Activated T-helper 1 cell treated with anti-CD3 and anti-CD28 coated beads, Interleukin-12 subunit alpha, Interleukin-12 subunit beta, Interleukin-2, Interleukin-4 antibody, amounts not matched to agents 30 ng/mL and 10 ng/mL and 1 ng/mL, durations not matched to agents 14 hours and 24 hours and 36 hours (primary cell): ENCODE results near the gene RER1. TPM values are rescaled to one million over a fixed set of nuclear protein-coding genes. Genes with fewer than 3 reads are reported as not detected.

Experiments
- DNase-seq: peaks from one replicate; pipeline ENCODE4 v3.0.0; 2021; ENCODE audit warnings: low spot score
- H3K27ac Mint-ChIP-seq: one replicate; pipeline ENCODE4 v1.8.0; 2021; ENCODE audit warnings: mild to moderate bottlenecking, mixed read lengths
- H3K27me3 Mint-ChIP-seq: one replicate; pipeline ENCODE4 v1.8.0; 2022; ENCODE audit warnings: mild to moderate bottlenecking, moderate library complexity, mixed read lengths; ENCODE audit not compliant: insufficient read depth
- H3K36me3 Mint-ChIP-seq: one replicate; pipeline ENCODE4 v1.8.0; 2021; ENCODE audit warnings: low read depth, mixed read lengths
- H3K4me1 Mint-ChIP-seq: one replicate; pipeline ENCODE4 v1.8.0; 2021; ENCODE audit warnings: low read depth, mixed read lengths
- H3K4me3 Mint-ChIP-seq: one replicate; pipeline ENCODE4 v1.8.0; 2021; ENCODE audit warnings: mild to moderate bottlenecking, moderate library complexity, mixed read lengths
- H3K9me3 Mint-ChIP-seq: one replicate; pipeline ENCODE4 v1.8.0; 2021; ENCODE audit warnings: mixed read lengths
- intact Hi-C: fragments of 100-400 bp; cut with micrococcal nuclease; formaldehyde crosslinking; loops from one replicate; pipeline ENCODE4 v1.15.1; 2024
- total RNA-seq: library from RNA; stranded (reverse); gene quantifications from 2 replicates; pipeline ENCODE4 v1.2.3, GENCODE V29; 2022

Gene RER1
- total RNA-seq, 1 donor from 2014 or later: 161 TPM

DNA sequence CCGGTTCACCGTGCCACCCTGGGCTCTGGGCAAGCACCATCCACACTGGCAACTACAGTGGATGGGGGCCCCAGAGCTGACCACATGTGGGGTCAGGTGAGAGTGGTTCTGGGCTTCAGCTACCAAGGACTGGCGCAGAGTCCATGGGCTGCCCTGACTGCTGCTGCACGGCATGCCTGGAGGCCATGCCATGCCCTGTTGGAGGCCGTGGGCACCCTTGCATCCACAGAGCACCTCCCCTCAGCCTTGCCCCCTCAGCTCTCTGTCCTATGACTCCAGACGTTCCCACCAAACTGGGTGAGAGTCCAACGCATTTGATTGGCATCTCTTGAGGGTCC is 15.7 kb upstream of the RER1 start:
- Mint-ChIP-seq H3K9me3 (no peaks in the 10 kb centered on the region), H3K36me3 (no peaks in the 10 kb centered on the region), H3K27ac (no peak overlapping the region), H3K27me3 (peaks cover 3% of the 10 kb centered on the region), H3K4me1 (no peaks in the 10 kb centered on the region), H3K4me3 (no peak overlapping the region)
- intact Hi-C loops: no loop called here
- no peak for DNase-seq

DNA sequence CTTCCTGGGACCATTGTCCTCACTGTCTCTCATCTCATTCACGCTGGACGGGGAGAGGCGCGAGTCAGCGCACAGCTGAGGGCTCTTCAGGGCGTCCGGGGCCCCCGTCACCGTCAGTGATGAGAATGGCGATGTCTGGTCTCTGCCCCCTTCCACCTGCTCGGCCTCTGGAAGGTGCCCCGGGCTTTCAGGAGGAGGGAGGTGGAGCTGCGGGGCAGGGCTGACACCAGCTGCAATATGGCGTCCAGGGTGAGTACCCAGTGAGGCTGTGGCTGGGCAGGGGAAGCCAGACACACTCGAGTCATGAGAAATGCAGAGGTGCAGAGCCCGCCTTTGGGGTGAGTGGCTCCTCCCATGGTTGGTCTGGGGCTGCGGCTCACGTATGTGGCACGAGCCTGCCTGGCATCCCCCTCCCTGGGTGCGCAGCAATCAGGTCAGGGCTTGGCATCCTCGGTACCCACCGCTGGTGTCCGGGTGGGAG is 15.3 kb upstream of the RER1 start:
- Mint-ChIP-seq H3K36me3 (no peaks in the 10 kb centered on the region), H3K4me3 (no peak overlapping the region), H3K27me3 (no peaks in the 10 kb centered on the region), H3K4me1 (no peaks in the 10 kb centered on the region), H3K9me3 (no peaks in the 10 kb centered on the region), H3K27ac (no peak overlapping the region)
- intact Hi-C loops: no loop called here
- DNase-seq: no peak

DNA sequence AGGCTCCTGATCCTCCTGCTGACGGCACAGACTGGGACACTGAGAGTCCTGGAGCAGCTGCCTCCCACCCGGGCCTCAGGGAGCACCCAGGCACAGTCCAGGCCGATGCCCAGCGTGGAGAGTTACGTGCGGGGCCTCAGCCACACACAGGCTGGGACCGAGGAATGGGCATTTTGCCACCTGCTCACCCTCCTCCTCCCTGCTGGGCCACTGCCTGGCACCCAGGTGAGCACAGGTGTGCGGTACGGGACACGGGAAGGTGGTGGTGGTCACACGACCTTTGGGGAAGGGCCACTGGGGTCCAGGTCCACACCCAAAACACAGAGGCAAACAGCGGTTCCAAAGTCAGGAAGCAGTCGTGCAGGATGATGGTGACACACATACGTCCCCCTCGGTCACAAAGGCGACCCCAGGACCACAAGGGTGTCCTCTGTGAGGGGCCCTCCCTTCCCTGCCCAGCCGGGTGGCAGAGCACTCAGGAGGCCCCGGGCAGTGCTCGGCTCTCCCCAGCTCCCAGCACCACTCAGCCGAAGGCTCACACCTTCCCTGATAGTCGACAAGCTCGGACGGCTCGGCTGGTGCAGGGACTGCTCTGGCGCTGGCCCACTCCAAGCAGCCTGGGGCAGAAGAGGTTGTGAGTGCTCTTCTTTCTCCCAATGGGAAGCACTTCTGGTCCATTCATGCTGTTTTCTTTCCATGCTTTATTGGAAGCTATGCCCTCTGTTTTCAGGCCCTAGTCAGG is 14.5 kb upstream of the RER1 start:
- Mint-ChIP-seq H3K27me3 (no peaks in the 10 kb centered on the region), H3K36me3 (no peaks in the 10 kb centered on the region), H3K27ac (no peak overlapping the region), H3K4me1 (no peaks in the 10 kb centered on the region), H3K4me3 (no peak overlapping the region), H3K9me3 (no peaks in the 10 kb centered on the region)
- intact Hi-C loops: no loop called here
- DNase-seq: no peak

DNA sequence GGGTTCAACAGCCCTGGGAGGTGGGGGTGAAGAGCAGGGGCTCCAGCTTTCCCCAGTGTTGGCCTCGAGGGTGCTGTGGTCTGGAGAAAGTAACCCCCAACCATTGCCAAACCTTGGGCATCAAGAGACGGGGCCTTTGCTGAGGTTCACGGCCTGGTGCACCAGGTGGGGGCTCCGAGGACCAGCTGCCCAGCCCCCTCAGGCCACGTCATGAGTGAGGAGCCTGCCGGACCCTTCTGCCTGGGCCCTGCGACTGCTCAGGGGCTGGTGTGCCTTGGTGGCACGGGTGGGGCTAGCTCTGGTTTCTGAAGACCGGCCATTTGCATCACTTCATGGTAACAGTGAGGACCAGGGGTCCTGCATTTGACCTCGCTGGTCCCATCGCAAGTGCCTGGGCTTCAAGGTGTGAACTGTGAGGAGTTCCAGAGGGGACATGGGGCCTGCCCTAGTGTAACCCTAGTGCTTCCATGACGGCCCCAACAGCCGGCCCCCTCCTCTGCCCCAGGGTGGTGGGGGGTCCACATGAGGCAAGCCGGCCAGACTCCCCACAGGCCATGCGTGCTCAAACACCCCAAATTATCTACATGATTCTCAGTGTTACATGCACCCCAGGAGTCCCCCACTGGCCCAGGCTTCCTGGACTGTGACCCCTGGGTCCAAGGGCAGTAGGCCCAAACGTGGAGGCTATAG is 13.7 kb upstream of the RER1 start:
- no peak for DNase-seq
- Mint-ChIP-seq H3K9me3 (no peaks in the 10 kb centered on the region), H3K4me3 (no peak overlapping the region), H3K27ac (no peak overlapping the region), H3K36me3 (no peaks in the 10 kb centered on the region), H3K27me3 (no peaks in the 10 kb centered on the region), H3K4me1 (no peaks in the 10 kb centered on the region)
- intact Hi-C loops: no loop called here

DNA sequence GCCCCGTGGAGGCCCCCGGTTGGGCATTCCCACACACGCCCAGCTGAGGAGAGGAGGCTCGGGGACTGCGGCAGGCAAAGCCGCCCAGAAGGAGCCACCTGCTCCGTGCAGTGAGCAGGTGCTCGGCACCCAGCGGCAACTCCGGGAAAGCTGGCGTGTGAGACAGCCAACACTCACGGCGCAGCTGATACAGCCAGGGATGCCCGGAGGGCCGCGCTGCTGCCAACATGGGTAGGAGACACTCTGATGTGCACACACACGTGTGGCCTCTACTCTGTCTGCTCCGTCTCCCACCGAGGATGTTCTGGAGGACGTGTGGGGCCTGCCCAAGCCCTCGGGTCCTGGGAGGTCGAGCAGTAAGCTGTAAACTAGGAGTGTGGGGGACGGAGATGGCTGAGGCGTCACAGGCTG is 13.2 kb upstream of the RER1 start:
- no peak for DNase-seq
- no peaks in the 10 kb centered on the region for H3K27me3 Mint-ChIP-seq
- no peaks in the 10 kb centered on the region for H3K36me3 Mint-ChIP-seq
- intact Hi-C loops: no loop called here
- H3K4me3 Mint-ChIP-seq: no peak overlapping the region
- no peaks in the 10 kb centered on the region for H3K4me1 Mint-ChIP-seq
- no peak overlapping the region for H3K27ac Mint-ChIP-seq
- no peaks in the 10 kb centered on the region for H3K9me3 Mint-ChIP-seq

DNA sequence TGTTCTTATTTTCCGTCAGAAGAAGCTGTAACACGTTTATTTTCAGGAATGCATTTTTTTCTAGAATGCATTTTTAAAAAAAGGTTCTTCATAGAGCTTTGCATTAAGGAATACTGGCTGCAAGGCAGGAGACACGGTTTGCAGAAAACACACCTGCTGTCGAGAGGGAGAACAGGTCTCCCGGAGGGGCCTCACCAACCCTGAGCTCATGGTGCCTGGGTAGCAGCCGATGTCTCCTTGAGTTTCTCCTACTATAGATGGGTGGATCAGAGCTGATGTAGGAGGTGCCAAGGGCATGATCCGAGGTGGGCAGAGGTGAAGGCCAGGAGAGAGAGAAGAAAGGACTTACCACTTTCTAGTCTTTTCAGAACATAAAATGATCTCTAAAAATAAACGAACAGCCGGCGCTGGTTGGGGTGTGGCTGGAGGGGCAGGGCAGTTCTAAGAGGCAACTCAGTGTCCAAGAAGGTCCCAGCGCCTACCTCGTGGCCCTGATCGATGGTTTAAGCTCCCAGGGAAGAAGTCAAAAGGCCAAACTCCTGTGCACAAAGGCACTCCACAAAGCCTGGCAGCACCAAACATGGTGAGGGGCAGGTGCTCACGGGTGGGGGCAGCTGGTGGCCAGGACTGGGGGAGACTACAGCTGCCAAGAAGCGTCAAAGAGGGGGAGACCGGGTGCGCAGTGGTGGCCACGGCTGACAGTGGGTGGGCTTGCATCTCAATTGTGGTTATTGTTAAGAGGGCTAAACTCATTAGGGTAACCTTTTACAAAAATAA is 12.5 kb upstream of the RER1 start:
- Mint-ChIP-seq H3K4me3 (no peak overlapping the region), H3K36me3 (no peaks in the 10 kb centered on the region), H3K27ac (no peak overlapping the region), H3K4me1 (no peaks in the 10 kb centered on the region), H3K27me3 (no peaks in the 10 kb centered on the region), H3K9me3 (no peaks in the 10 kb centered on the region)
- no peak for DNase-seq
- intact Hi-C loops: no loop called here

DNA sequence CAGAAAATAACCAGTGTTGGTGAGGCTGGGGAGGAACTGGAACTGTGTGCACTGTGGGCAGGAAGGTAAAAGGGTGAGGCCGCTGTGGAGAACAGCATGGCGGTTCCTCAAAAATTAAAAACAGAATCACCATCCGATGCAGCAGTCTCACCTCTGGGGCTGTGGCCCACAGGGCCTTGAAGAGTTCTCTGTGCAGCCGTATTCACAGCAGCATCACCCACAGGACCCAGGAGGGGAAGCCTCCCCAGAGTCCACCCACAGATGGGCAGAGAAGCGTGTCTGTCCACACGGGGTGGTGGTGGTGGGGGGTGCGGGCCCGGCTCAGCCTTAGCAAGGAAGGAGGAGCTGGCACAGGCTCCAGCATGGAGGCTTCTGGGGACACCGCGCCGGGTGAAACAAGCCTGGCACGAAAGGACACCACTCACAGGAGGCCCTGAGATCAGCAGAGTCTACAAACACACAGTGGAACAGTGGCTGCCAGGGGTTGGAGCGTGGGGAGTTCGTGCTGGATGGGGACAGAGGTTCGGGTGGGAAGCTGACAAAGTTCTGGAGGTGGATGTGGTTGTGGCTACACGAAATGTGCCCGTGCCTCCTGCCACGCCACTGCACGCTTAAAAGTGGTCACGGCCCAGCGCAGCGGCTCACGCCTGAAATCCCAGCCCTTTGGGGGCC is 11.8 kb upstream of the RER1 start:
- Mint-ChIP-seq H3K4me1 (no peaks in the 10 kb centered on the region), H3K36me3 (no peaks in the 10 kb centered on the region), H3K27me3 (no peaks in the 10 kb centered on the region), H3K27ac (no peak overlapping the region), H3K4me3 (no peak overlapping the region), H3K9me3 (no peaks in the 10 kb centered on the region)
- intact Hi-C loops: loop anchor here (10.0 kb wide), 1 partner anchor 85 kb away; no protein-coding TSS in a partner anchor
- no peak for DNase-seq

DNA sequence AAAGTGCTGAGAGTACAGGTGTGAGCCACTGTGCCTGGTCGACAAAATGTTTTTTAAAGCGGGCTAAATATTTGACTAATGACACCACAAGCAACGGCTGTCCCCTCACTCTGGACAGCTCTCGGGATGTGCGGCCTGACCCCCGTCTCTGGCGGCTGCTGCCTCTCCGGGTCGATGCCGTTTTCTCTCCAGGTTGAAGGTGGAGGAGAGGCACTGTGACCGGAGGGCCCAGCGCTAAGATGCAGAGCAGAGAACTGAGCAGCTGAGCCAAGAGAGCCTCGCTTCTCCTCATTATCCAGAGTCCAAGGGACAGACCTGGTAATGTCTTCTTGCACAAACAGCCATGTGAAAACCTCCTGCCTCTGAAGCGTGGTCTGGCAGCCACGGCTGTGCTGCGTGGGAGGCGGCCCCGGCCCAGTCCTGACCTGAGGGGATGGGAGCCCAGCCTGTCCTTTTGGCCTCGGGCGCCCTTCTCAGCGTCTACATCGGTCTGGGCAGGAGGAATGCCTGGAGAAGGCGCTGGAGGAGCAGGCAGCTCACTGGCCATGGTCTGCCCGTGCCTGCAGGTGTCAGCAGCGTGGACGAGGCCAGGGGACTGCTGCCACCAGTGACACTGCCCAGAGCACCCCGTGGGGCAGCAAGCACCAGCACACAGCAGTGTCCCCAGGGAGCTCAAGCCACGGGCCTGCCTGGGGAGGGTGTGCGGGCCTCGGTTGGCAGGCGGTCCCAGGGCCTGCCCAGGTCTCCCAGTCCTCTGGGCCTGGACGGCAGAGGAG is 10.6 kb upstream of the RER1 start:
- Mint-ChIP-seq H3K4me1 (no peaks in the 10 kb centered on the region), H3K27me3 (no peaks in the 10 kb centered on the region), H3K36me3 (no peaks in the 10 kb centered on the region), H3K27ac (no peak overlapping the region), H3K9me3 (no peaks in the 10 kb centered on the region), H3K4me3 (no peak overlapping the region)
- intact Hi-C loops: loop anchor here (1.0 to 10.0 kb wide), 3 partner anchors 86 to 186 kb away; no protein-coding TSS in a partner anchor
- DNase-seq: no peak

DNA sequence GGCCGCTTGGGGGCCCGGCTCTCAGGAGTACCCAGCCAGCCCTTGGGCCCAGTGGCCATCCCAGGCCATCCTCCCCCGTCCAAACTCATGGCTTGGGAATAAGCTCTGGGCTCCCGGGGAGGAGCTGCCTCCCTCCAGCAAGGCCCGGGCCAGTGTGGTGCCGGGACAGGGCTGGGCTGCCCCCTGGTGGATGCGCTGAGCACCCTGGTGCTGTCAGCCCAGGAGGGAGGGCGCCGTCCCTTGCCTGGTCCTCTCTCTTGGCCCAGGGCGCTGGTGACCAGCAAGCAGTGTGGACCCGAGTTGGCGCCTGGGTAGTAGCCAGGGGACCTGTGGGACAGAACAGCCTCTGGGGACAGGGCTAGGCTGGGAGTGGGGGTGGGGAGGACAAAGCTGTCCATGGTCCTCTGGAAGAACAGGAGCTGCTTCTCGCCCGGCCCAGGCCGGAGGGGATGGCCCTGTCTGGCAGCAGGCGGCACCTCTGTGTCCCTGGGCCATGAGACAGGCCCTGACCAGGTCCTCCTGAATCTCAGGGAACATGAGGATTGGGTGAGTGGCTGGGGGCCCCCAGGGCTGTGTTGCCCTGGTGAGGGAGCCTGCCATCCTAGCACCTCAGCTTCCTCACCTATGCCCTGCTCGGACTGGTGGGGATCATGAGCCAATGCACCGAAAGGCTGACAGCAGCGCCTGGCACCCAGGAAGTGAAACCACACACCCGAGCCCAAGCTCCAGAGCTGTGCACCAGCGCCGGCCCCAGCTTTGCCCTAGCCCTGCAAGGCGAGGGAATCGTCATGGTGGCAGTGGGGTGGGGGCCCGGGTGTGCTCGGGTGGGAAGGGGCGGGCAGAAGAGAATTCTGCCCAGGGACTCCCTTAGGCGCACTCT is 9.7 kb upstream of the RER1 start:
- Mint-ChIP-seq H3K4me1 (no peaks in the 10 kb centered on the region), H3K9me3 (no peaks in the 10 kb centered on the region), H3K36me3 (no peaks in the 10 kb centered on the region), H3K27ac (no peak overlapping the region), H3K4me3 (no peak overlapping the region), H3K27me3 (no peaks in the 10 kb centered on the region)
- intact Hi-C loops: loop anchor here (1.0 to 10.0 kb wide), 4 partner anchors 9 to 187 kb away; partner anchors contain the start of genes MORN1 and RER1
- peak; percentile 67 for DNase-seq

DNA sequence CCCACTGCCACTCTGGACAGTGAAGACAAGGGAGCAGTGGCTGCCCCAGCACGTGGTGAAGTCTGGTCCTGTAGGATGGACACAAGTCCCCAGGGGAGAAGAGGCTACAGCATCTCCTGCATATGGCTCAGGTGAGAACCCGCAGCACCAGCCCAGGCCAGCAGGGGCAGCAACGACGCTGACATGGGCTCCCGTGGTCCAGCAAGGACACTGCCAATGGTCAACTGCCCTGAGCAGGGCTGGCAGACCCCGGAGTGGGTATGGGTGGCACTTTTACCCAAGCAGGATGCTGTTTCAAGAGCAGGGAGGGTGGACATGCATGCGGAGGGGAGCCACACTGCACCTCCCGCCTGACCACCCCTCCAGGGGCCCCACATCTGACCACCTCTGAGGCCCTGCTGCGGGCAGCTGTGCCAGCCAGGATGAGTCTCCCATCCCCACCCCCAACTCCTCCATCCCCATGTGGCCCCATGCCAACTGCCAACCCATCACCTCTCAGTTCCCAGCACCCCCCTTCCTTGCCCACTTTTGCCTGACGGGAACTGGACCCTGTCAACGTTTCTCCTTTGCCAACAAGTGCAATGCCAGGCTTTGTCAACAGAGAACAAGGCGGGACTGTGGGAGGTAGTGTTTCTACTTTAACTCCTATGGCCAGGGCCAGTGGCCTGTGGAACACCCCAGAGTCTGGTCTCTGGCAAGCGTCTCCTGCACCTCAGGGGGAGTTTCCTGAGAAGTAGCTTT is 8.8 kb upstream of the RER1 start:
- Mint-ChIP-seq H3K27ac (no peak overlapping the region), H3K9me3 (no peaks in the 10 kb centered on the region), H3K36me3 (no peaks in the 10 kb centered on the region), H3K4me1 (no peaks in the 10 kb centered on the region), H3K4me3 (no peak overlapping the region), H3K27me3 (no peaks in the 10 kb centered on the region)
- DNase-seq: no peak
- intact Hi-C loops: loop anchor here (1.0 to 10.0 kb wide), 2 partner anchors 9 to 88 kb away; partner anchors contain the start of genes MORN1 and RER1

DNA sequence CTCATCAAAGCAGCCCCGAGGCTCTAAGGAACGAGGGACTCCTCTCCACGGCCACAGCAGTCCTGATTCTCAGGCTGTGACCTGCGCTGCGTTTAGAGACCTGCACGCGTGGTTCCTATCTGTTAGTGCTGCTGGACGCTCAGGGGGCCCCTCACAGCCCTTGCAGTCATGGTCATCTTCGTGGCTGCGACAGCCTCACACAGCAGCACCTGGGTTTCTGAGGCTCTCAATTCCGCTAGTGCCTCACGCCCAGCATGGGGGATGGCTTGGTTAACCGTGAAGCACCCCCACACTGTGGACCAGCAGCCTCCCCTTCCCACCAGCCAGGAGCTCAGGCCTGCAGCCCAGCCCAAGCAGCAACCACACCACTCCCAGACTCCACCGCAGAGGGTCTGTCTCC is 8.1 kb upstream of the RER1 start:
- H3K4me1 Mint-ChIP-seq: no peaks in the 10 kb centered on the region
- intact Hi-C loops: loop anchor here (10.0 kb wide), 1 partner anchor 89 kb away; no protein-coding TSS in a partner anchor
- H3K27ac Mint-ChIP-seq: no peak overlapping the region
- H3K4me3 Mint-ChIP-seq: no peak overlapping the region
- DNase-seq: no peak
- H3K36me3 Mint-ChIP-seq: no peaks in the 10 kb centered on the region
- no peaks in the 10 kb centered on the region for H3K27me3 Mint-ChIP-seq
- no peaks in the 10 kb centered on the region for H3K9me3 Mint-ChIP-seq
